Measurements from ENCODE around the gene MAG.

- TF ChIP-seq EZH2 (IDR thresholded peaks at IDR 0.05; ENCODE audit: low read depth) (no peak), CTCF (conservative IDR thresholded peaks at IDR 0.05) (no peak)
These were observed 16.0 kb downstream of the MAG start for GRCh38 chr19:35307931-35308330.

Measured in PC-9 (cell line).